ENCODE results near the gene FCHSD2.
"Not testable (repeated sequence)": the region's sequence is repeated elsewhere in the genome, so short reads cannot be mapped to it uniquely, and the experiment has no call there.

Gene FCHSD2

GRCh38 chr11:73121692-73122091, 20.4 kb downstream of the FCHSD2 start:
- no peak for DNase-seq (ENCODE audit: low spot score)

GRCh38 chr11:73117071-73117470, 25.0 kb downstream of the FCHSD2 start:
- DNase-seq (ENCODE audit: low spot score) = no peak

- no peak for DNase-seq (ENCODE audit: low spot score)
Measured at GRCh38 chr11:73116636-73117035, 25.5 kb downstream of the FCHSD2 start.

GRCh38 chr11:73114835-73115220, 27.3 kb downstream of the FCHSD2 start:
- DNase-seq (ENCODE audit: low spot score) = no peak

- no peak for DNase-seq (ENCODE audit: low spot score)
Measured at GRCh38 chr11:73114110-73114834, 27.8 kb downstream of the FCHSD2 start.

- DNase-seq (ENCODE audit: low spot score) = no peak
Measured at GRCh38 chr11:73113426-73113825, 28.7 kb downstream of the FCHSD2 start.

- no peak for DNase-seq (ENCODE audit: low spot score)
Measured at GRCh38 chr11:73107597-73107996, 34.5 kb downstream of the FCHSD2 start.

GRCh38 chr11:73106347-73106746, 35.8 kb downstream of the FCHSD2 start:
- no peak for DNase-seq (ENCODE audit: low spot score)

- no peak for DNase-seq (ENCODE audit: low spot score)
Measured at GRCh38 chr11:73100578-73100977, 41.5 kb downstream of the FCHSD2 start.

GRCh38 chr11:73099512-73100266, 42.4 kb downstream of the FCHSD2 start:
- DNase-seq (ENCODE audit: low spot score) = no peak

GRCh38 chr11:73095613-73096012, 46.5 kb downstream of the FCHSD2 start:
- no peak for DNase-seq (ENCODE audit: low spot score)

GRCh38 chr11:73091521-73092305, 50.4 kb downstream of the FCHSD2 start:
- no peak for DNase-seq (ENCODE audit: low spot score)

GRCh38 chr11:73087730-73088129, 54.4 kb downstream of the FCHSD2 start:
- DNase-seq (ENCODE audit: low spot score) = no peak

GRCh38 chr11:73085189-73085875, 56.8 kb downstream of the FCHSD2 start:
- no peak for DNase-seq (ENCODE audit: low spot score)

GRCh38 chr11:73078631-73079030, 63.5 kb downstream of the FCHSD2 start:
- no peak for DNase-seq (ENCODE audit: low spot score)

GRCh38 chr11:73077454-73077853, 64.7 kb downstream of the FCHSD2 start:
- DNase-seq (ENCODE audit: low spot score) = no peak

- DNase-seq (ENCODE audit: low spot score) = no peak
Measured at GRCh38 chr11:73074319-73074718, 67.8 kb downstream of the FCHSD2 start.

GRCh38 chr11:73072935-73073481, 69.1 kb downstream of the FCHSD2 start:
- no peak for DNase-seq (ENCODE audit: low spot score)

- no peak for DNase-seq (ENCODE audit: low spot score)
Measured at GRCh38 chr11:73070653-73071052, 71.5 kb downstream of the FCHSD2 start.

GRCh38 chr11:73061857-73062424, 80.2 kb downstream of the FCHSD2 start:
- DNase-seq (ENCODE audit: low spot score) = not testable (repeated sequence)

GRCh38 chr11:73061434-73061833, 80.7 kb downstream of the FCHSD2 start:
- DNase-seq (ENCODE audit: low spot score) = not testable (repeated sequence)

- no peak for DNase-seq (ENCODE audit: low spot score)
Measured at GRCh38 chr11:73059915-73060314, 82.2 kb downstream of the FCHSD2 start.

Measured in hepatic stellate cell (primary cell).